Measurements from ENCODE around the gene CAMK1D.
A peak's percentile ranks its signal among the peaks of the same experiment; 100 is the strongest.

CAMK1D gene

GRCh38 chr10:12600652-12601051, 251.3 kb downstream of the CAMK1D start:
- no peak for DNase-seq

GRCh38 chr10:12602521-12602920, 253.2 kb downstream of the CAMK1D start:
- DNase-seq, result no peak

GRCh38 chr10:12603766-12604470, 254.6 kb downstream of the CAMK1D start:
- DNase-seq, result no peak

- DNase-seq, result peak; percentile 98
Measured at GRCh38 chr10:12605580-12606405, 256.4 kb downstream of the CAMK1D start.

- peak; percentile 83 for DNase-seq
Measured at GRCh38 chr10:12606461-12606860, 257.1 kb downstream of the CAMK1D start.

GRCh38 chr10:12608761-12609160, 259.4 kb downstream of the CAMK1D start:
- no peak for DNase-seq

- no peak for DNase-seq
Measured at GRCh38 chr10:12609435-12609834, 260.1 kb downstream of the CAMK1D start.

GRCh38 chr10:12613136-12613535, 263.8 kb downstream of the CAMK1D start:
- DNase-seq, result no peak

GRCh38 chr10:12614177-12614995, 265.0 kb downstream of the CAMK1D start:
- DNase-seq, result no peak

GRCh38 chr10:12615296-12616220, 266.2 kb downstream of the CAMK1D start:
- DNase-seq, result no peak

GRCh38 chr10:12617191-12618175, 268.1 kb downstream of the CAMK1D start:
- DNase-seq, result peak; percentile 80

- DNase-seq, result no peak
Measured at GRCh38 chr10:12622016-12622415, 272.7 kb downstream of the CAMK1D start.

- no peak for DNase-seq
Measured at GRCh38 chr10:12622691-12623090, 273.3 kb downstream of the CAMK1D start.

- no peak for DNase-seq
Measured at GRCh38 chr10:12625393-12626023, 276.2 kb downstream of the CAMK1D start.

- no peak for DNase-seq
Measured at GRCh38 chr10:12628153-12628552, 278.8 kb downstream of the CAMK1D start.

- DNase-seq, result peak; percentile 92
Measured at GRCh38 chr10:12628964-12629766, 279.8 kb downstream of the CAMK1D start.

- no peak for DNase-seq
Measured at GRCh38 chr10:12629767-12630165, 280.4 kb downstream of the CAMK1D start.

GRCh38 chr10:12631216-12631615, 281.9 kb downstream of the CAMK1D start:
- DNase-seq, result peak; percentile 90

- DNase-seq, result peak; percentile 99
Measured at GRCh38 chr10:12631787-12632562, 282.6 kb downstream of the CAMK1D start.
